ENCODE data around the gene NMS. TPM values are rescaled to one million over a fixed set of nuclear protein-coding genes. Genes with fewer than 3 reads are reported as not detected.

The NMS gene
- total and polyA plus RNA-seq, 7 donors: not detected

DNA sequence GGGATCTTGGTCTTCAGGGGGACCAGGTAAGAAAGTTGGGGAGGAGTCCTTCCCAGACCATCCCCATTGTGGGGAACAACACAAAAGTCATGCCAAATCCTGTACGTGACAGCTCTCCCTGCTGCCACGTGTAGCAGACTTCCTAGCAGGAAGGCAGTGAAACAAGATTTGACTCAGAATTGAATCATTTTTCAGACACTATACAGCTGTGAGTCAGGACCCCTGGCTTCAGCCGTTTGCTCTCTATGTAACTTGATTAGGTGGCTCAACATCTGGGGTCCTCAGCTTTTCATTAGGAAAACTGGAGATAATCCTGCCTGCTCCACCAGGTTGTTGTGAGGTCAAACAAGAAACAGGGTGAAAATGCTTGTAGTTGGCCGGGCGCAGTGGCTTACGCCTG, 59.6 kb downstream of the NMS start:
- 81 to 84% methylated on average over 6 of the region's 6 CpGs for WGBS, 2 donors
- intact Hi-C loops (cut with DNase I): no loop called here
- Histone ChIP-seq H3K4me3 (no peak overlapping the region), H3K36me3 (no peaks in the 10 kb centered on the region), H3K9me3 (no peaks in the 10 kb centered on the region), H3K27ac (no peak overlapping the region), H3K4me1 (no peaks in the 10 kb centered on the region), H3K27me3 (no peaks in the 10 kb centered on the region)
- no peak for DNase-seq
- no peak for TF ChIP-seq POLR2AphosphoS5 (IDR thresholded peaks at IDR 0.05)
- no peak for TF ChIP-seq POLR2A (IDR thresholded peaks at IDR 0.05)
- no peak for TF ChIP-seq EP300 (IDR thresholded peaks at IDR 0.05)
- TF ChIP-seq, protein P1, sequence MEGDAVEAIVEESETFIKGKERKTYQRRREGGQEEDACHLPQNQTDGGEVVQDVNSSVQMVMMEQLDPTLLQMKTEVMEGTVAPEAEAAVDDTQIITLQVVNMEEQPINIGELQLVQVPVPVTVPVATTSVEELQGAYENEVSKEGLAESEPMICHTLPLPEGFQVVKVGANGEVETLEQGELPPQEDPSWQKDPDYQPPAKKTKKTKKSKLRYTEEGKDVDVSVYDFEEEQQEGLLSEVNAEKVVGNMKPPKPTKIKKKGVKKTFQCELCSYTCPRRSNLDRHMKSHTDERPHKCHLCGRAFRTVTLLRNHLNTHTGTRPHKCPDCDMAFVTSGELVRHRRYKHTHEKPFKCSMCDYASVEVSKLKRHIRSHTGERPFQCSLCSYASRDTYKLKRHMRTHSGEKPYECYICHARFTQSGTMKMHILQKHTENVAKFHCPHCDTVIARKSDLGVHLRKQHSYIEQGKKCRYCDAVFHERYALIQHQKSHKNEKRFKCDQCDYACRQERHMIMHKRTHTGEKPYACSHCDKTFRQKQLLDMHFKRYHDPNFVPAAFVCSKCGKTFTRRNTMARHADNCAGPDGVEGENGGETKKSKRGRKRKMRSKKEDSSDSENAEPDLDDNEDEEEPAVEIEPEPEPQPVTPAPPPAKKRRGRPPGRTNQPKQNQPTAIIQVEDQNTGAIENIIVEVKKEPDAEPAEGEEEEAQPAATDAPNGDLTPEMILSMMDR (IDR thresholded peaks at IDR 0.05): no peak

Other genes with a start within 250 kb of the NMS start
- 10 to 100 TPM; 14.6 to 25.8 (median 18.6) TPM for gene LONRF2, start 148.0 kb upstream of the NMS start, total RNA-seq
- under 1 TPM; under 0.01 to 0.89 (median under 0.01) TPM for gene LONRF2, start 148.0 kb upstream of the NMS start, polyA plus RNA-seq
- 10 to 100 TPM in 2 of 4 donors, 1 to 10 TPM in 2; 6.8 to 15.1 (median 10.6) TPM for gene CHST10, start 52.8 kb upstream of the NMS start, total RNA-seq
- gene CHST10, start 52.8 kb upstream of the NMS start, polyA plus RNA-seq: 1 to 10 TPM in 1 of 3 donors, under 1 TPM in 2; 0.46 to 2.2 (median 0.60) TPM
- 10 to 100 TPM; 23.5 to 41.3 (median 31.3) TPM for gene PDCL3, start 92.5 kb downstream of the NMS start, total RNA-seq
- gene PDCL3, start 92.5 kb downstream of the NMS start, polyA plus RNA-seq: 10 to 100 TPM; 25.8 to 40.2 (median 36.8) TPM